Measurements from ENCODE around the gene PSMA7. TPM values are rescaled to one million over a fixed set of nuclear protein-coding genes. Genes with fewer than 3 reads are reported as not detected.

Gene PSMA7
- total RNA-seq, 1 experiment from 2014 or later = 332 TPM

GRCh38 chr20:62158088-62158400 lies 14.8 kb upstream of the PSMA7 start:
- no peak for TF ChIP-seq CTCF (conservative IDR thresholded peaks at IDR 0.05)
- Mint-ChIP-seq H3K4me1 (peaks cover 25 to 29% of the 10 kb centered on the region in 2 experiments), H3K27ac (peak overlapping the region in 1 of 3 experiments; percentile 68; a peak in 1 of 7 replicates), H3K27me3 (ENCODE audit: low read depth) (no peaks in the 10 kb centered on the region), H3K4me3 (no peak overlapping the region), H3K9me3 (peaks cover 0 to 3% of the 10 kb centered on the region in 2 experiments; a peak in 1 of 5 replicates), H3K36me3 (ENCODE audit: insufficient read depth in 1 of 3, low read depth in 3 of 3) (peaks cover 26 to 53% (median 45%) of the 10 kb centered on the region in 3 experiments)
- Histone ChIP-seq H3K79me1 (ENCODE audit: insufficient read depth, low read depth, low read length, poor library complexity, severe bottlenecking) (peaks cover 4% of the 10 kb centered on the region), H3K14ac (ENCODE audit: insufficient read depth, low read length) (no peak overlapping the region), H3K27me3 (ENCODE audit: insufficient read depth, low read length) (no peaks in the 10 kb centered on the region), H2BK5ac (ENCODE audit: insufficient read length, low read length) (no peak overlapping the region), H2AK5ac (ENCODE audit: insufficient read length, low read length) (no peak overlapping the region), H2AFZ (ENCODE audit: low read length) (no peak overlapping the region), H4K20me1 (ENCODE audit: control insufficient read depth, insufficient read depth, insufficient read length) (no peaks in the 10 kb centered on the region), H3K4ac (ENCODE audit: low read depth, low read length) (no peak overlapping the region), H3K9ac (ENCODE audit: extremely low read depth, insufficient read length, low read length) (no peak overlapping the region), H2BK20ac (ENCODE audit: low read depth, low read length, poor library complexity, severe bottlenecking) (no peak overlapping the region), H2BK120ac (ENCODE audit: low read depth, low read length, poor library complexity, severe bottlenecking) (no peak overlapping the region), H3K27ac (ENCODE audit: insufficient read length, low read depth, low read length) (no peak overlapping the region), H2BK12ac (ENCODE audit: insufficient read length, low read depth, low read length) (no peak overlapping the region), H3K9me3 (ENCODE audit: control insufficient read depth, low read depth, low read length) (no peaks in the 10 kb centered on the region), H3K23ac (ENCODE audit: insufficient read length, low read depth, low read length) (no peak overlapping the region), H3T11ph (ENCODE audit: low read length) (no peak overlapping the region), H3K4me1 (ENCODE audit: insufficient read depth, low read length) (no peaks in the 10 kb centered on the region), H4K8ac (replicated peaks; ENCODE audit: insufficient read length, low read depth, low read length) (no peak overlapping the region), H3K18ac (ENCODE audit: insufficient read length, low read depth, low read length) (no peak overlapping the region), H4K91ac (ENCODE audit: insufficient read length, low read depth, low read length) (no peak overlapping the region), H3K4me2 (ENCODE audit: insufficient read depth, insufficient read length, low read length) (no peak overlapping the region), H3K56ac (ENCODE audit: insufficient read length, low read depth, low read length) (no peak overlapping the region), H3K23me2 (ENCODE audit: insufficient read length, low read depth, low read length, poor library complexity, severe bottlenecking) (no peaks in the 10 kb centered on the region), H3K79me2 (ENCODE audit: insufficient read depth, low read length) (peaks cover 10% of the 10 kb centered on the region; the same call in 1 of the 2 replicates), H2BK15ac (ENCODE audit: low read depth, low read length) (no peak overlapping the region), H4K5ac (ENCODE audit: insufficient read length, low read depth, low read length) (no peak overlapping the region)
- no peak for DNase-seq
- WGBS (ENCODE audit: extremely low coverage, insufficient read length, low lambda C conversion rate) = no CpG with 5 or more reads among the region's 12 CpGs
